ENCODE measurements around the gene ZNF418.

The ZNF418 gene

DNA sequence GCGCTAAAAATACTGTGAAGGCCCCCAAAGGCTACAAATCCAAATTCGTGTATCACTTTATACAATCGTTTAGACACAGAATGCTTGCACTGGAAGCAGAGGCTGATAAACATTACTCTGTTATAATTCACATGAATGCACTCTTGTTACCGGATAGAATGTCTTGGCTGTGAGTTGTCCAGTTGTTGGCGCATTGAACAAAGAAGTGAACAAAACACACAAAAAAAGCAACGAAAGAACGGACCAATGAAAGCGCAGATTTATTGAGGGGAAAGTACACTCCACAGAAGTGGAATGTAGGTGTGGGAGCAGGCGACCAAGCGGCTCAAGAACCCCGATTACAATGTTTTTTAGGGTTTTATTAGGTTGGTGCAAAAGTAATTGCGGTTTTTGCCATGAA lies 529 bp upstream of the ZNF418 start:
- H3K4me3 ChIP-seq (ENCODE audit: low read depth, low read length): no peak overlapping the region
- TF ChIP-seq, protein P1, sequence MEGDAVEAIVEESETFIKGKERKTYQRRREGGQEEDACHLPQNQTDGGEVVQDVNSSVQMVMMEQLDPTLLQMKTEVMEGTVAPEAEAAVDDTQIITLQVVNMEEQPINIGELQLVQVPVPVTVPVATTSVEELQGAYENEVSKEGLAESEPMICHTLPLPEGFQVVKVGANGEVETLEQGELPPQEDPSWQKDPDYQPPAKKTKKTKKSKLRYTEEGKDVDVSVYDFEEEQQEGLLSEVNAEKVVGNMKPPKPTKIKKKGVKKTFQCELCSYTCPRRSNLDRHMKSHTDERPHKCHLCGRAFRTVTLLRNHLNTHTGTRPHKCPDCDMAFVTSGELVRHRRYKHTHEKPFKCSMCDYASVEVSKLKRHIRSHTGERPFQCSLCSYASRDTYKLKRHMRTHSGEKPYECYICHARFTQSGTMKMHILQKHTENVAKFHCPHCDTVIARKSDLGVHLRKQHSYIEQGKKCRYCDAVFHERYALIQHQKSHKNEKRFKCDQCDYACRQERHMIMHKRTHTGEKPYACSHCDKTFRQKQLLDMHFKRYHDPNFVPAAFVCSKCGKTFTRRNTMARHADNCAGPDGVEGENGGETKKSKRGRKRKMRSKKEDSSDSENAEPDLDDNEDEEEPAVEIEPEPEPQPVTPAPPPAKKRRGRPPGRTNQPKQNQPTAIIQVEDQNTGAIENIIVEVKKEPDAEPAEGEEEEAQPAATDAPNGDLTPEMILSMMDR (IDR thresholded peaks at IDR 0.05; ENCODE audit: insufficient read depth, low read length, missing control alignments): no peak
- ChIA-PET CTCF (interaction anchor here (1.1 kb wide), 2 partner anchors 10 to 20 kb away, joined by 3 to 4 read pairs; partner anchors contain the start of gene ZNF417), POLR2A (interaction anchor here (0.5 to 0.6 kb wide), 2 partner anchors 67 to 530 kb away, joined by 3 read pairs; no protein-coding TSS in a partner anchor)
- DNase-seq (ENCODE audit: low read depth, low spot score): no peak

DNA sequence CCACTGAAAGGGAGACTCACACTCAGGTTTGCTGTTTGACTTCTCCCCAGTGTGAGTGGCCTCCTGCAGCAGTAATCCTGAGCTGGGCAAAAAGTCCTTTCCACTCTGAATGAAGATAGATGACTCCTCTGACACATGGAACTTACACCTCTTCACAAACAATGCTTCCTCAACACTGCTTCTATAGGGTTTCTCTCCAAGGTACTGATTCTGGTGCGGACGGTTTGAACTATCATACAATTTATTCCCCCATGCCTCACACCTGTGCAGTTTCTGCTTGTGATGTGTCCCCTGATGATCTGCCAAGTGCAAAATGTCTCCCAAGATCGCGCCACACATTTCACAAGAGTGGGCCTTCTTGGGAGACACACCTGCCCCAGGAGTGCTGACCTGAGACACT lies 7.6 kb downstream of the ZNF418 start:
- TF ChIP-seq, protein P1 (IDR thresholded peaks at IDR 0.05; ENCODE audit: insufficient read depth, low read length, missing control alignments): no peak
- ChIA-PET CTCF (no interaction called here), POLR2A (no interaction called here)
- no peak overlapping the region for H3K4me3 ChIP-seq (ENCODE audit: low read depth, low read length)
- no peak for DNase-seq (ENCODE audit: low read depth, low spot score)

DNA sequence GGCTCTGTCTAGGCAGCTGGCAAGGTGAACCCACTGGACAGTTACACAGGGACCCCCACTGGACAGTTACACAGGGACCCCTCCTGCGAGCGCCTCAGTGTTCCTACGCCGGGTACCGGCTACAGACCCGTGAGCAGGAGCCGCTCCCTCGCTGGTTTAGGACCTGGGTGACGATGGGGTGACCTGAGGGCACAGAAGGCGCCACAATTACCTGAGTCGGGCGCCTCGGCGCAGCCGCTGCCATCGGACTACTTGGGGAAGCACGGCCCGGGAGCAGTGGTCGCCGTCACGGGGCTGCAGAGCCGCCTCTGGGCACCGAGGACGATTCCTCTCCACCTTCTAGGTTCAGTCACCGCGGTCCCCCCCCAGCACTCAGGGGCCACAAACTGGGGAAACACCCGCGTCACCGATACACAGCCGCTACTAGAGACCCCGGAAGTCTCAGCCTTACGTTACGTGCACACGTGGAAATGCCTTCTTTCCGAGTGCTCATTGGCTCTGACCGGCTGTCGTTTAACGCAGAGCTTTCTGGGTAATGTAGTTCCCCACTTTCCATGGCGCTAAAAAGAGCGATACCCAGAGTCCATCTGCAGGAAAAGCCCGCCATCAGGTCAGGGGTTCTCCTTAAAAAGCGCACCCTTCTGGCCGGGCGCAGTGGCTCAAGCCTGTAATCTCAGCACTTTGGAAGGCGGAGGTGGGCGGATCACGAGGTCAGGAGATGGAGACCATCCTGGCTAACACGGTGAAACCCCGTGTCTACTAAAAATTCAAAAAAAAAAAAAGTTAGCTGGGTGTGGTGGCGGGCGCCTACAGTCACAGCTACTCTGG lies 18.8 kb downstream of the ZNF418 start, which contains the start of gene ZNF417:
ZNF417 (minus strand) TSS at position 425 of the 828 bp plus-strand sequence; CDS start at position 244, 181 bp downstream.
- peak; percentile 74 for DNase-seq (ENCODE audit: low read depth, low spot score)
- TF ChIP-seq, protein P1 (IDR thresholded peaks at IDR 0.05; ENCODE audit: insufficient read depth, low read length, missing control alignments): peak; percentile 54
- CTCF ChIA-PET: interaction anchor here (0.7 to 1.6 kb wide), 5 partner anchors 9 to 188 kb away, joined by 3 to 6 read pairs (median 4); partner anchors contain the start of gene ZNF418
- peak within 1 kb of the TSS; percentile 82 for H3K4me3 ChIP-seq (ENCODE audit: low read depth, low read length)
- POLR2A ChIA-PET: interaction anchor here (1.6 kb wide), 1 partner anchor 97 kb away, joined by 5 read pairs; no protein-coding TSS in a partner anchor

DNA sequence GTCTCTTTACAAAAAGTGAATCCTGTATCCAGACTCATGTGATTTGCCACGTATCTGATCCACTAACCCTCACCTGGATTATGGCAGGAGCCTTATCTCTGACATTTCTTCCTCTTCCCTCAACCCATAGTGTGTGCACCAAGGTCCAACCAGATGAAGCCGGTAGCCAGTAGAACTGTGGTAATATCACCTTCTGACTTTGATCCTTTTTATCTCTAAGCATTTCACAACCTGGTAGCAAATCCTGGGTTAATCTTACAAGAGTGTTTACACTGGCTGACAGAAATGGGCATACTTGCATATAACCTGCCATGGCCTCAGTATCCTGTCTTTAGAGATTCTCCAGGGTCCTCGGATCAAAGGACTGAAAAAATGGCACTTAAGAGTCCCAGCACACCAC lies 20.7 kb downstream of the ZNF418 start:
- no peak for DNase-seq (ENCODE audit: low read depth, low spot score)
- H3K4me3 ChIP-seq (ENCODE audit: low read depth, low read length): no peak overlapping the region
- POLR2A ChIA-PET: no interaction called here
- TF ChIP-seq, protein P1 (IDR thresholded peaks at IDR 0.05; ENCODE audit: insufficient read depth, low read length, missing control alignments): no peak
- CTCF ChIA-PET: interaction anchor here (1.2 to 2.0 kb wide), 3 partner anchors 7 to 28 kb away, joined by 3 to 12 read pairs (median 4); no protein-coding TSS in a partner anchor

DNA sequence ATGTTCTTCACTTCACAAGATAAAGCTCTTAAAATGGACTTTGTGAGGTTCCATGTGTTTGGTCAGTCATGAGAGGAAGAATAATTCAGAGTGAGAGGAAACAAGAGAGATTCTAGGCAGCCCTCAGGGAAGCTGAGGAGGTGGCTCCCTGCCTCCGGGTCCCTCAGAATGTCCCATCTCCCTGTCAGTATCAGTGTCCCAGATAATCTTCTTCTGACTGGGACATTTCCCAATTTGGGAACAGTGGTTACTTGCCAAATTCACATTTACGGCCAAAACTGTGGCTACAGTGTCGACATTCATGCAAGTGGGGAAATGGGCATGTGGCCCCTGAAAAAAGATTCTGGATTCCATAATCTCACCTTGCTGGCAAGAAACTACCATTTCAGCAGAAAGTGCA lies 27.8 kb downstream of the ZNF418 start:
- TF ChIP-seq, protein P1 (IDR thresholded peaks at IDR 0.05; ENCODE audit: insufficient read depth, low read length, missing control alignments): no peak
- POLR2A ChIA-PET: no interaction called here
- DNase-seq (ENCODE audit: low read depth, low spot score): no peak
- CTCF ChIA-PET: interaction anchor here (0.9 to 1.7 kb wide), 3 partner anchors 8 to 23 kb away, joined by 3 to 6 read pairs (median 4); partner anchors contain the start of gene ZNF417
- no peak overlapping the region for H3K4me3 ChIP-seq (ENCODE audit: low read depth, low read length)

DNA sequence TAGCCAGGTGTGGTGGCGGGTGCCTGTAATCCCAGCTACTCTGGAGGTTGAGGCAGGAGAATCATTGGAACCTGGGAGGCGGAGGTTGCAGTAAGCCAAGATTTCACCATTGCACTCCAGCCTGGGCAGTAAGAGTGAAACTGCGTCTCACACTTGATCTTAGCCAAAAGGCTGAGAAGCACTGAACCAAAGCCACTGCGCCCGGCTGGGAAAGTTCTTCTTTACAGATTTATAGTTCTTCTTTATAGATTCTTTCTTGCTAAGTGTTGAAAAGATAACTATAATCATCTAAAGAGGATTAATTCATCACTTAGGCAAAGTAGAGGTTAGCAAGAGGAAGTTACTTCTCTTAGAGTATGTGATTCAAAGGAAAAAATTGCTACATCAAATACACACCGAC lies 29.9 kb downstream of the ZNF418 start:
- TF ChIP-seq, protein P1 (IDR thresholded peaks at IDR 0.05; ENCODE audit: insufficient read depth, low read length, missing control alignments): no peak
- POLR2A ChIA-PET: no interaction called here
- no peak for DNase-seq (ENCODE audit: low read depth, low spot score)
- CTCF ChIA-PET: interaction anchor here (1.2 to 3.3 kb wide), 3 partner anchors 9 to 13 kb away, joined by 3 to 12 read pairs (median 12); no protein-coding TSS in a partner anchor
- H3K4me3 ChIP-seq (ENCODE audit: low read depth, low read length): no peak overlapping the region
